GM19035 (cell line): Measurements from ENCODE around the gene SEM1.
"Not testable (repeated sequence)": the region's sequence is repeated elsewhere in the genome, so short reads cannot be mapped to it uniquely, and the experiment has no call there.

Experiments used
- ATAC-seq: cut with Tn5 transposase; IDR thresholded peaks from one replicate; pipeline ENCODE4 v1.9.1; 2021; ENCODE audit not compliant: unreplicated experiment

The SEM1 gene

GRCh38 chr7:96707901-96708774 lies 1.5 kb downstream of the SEM1 start:
- no peak for ATAC-seq

GRCh38 chr7:96701258-96701657 lies 8.4 kb downstream of the SEM1 start:
- ATAC-seq = no peak

- ATAC-seq = no peak
These were observed 9.1 kb downstream of the SEM1 start for GRCh38 chr7:96700516-96700915.

GRCh38 chr7:96699219-96699871 lies 10.3 kb downstream of the SEM1 start:
- no peak for ATAC-seq

- ATAC-seq = not testable (repeated sequence)
These were observed 11.2 kb downstream of the SEM1 start for GRCh38 chr7:96698449-96698848.

- no peak for ATAC-seq
These were observed 11.8 kb downstream of the SEM1 start for GRCh38 chr7:96697822-96698221.

GRCh38 chr7:96695581-96695980 lies 14.1 kb downstream of the SEM1 start:
- ATAC-seq = no peak

- no peak for ATAC-seq
These were observed 15.6 kb downstream of the SEM1 start for GRCh38 chr7:96694082-96694481.

- no peak for ATAC-seq
These were observed 17.9 kb downstream of the SEM1 start for GRCh38 chr7:96691702-96692101.

- no peak for ATAC-seq
These were observed 20.2 kb downstream of the SEM1 start for GRCh38 chr7:96689414-96689813.

GRCh38 chr7:96686305-96686704 lies 23.3 kb downstream of the SEM1 start:
- ATAC-seq = peak; percentile 64

- peak; percentile 76 for ATAC-seq
These were observed 23.9 kb downstream of the SEM1 start for GRCh38 chr7:96685755-96686154.

GRCh38 chr7:96685353-96685752 lies 24.3 kb downstream of the SEM1 start:
- peak; percentile 78 for ATAC-seq

GRCh38 chr7:96679886-96680285 lies 29.8 kb downstream of the SEM1 start:
- no peak for ATAC-seq

- no peak for ATAC-seq
These were observed 32.7 kb downstream of the SEM1 start for GRCh38 chr7:96676919-96677318.

- ATAC-seq = no peak
These were observed 34.1 kb downstream of the SEM1 start for GRCh38 chr7:96675548-96675947.

GRCh38 chr7:96674565-96674964 lies 35.1 kb downstream of the SEM1 start:
- ATAC-seq = no peak

- no peak for ATAC-seq
These were observed 37.8 kb downstream of the SEM1 start for GRCh38 chr7:96671854-96672253.

GRCh38 chr7:96670338-96671289 lies 39.0 kb downstream of the SEM1 start:
- ATAC-seq = no peak

GRCh38 chr7:96669812-96670211 lies 39.8 kb downstream of the SEM1 start:
- no peak for ATAC-seq

- ATAC-seq = no peak
These were observed 42.6 kb downstream of the SEM1 start for GRCh38 chr7:96667026-96667425.
